SK-N-MC (cell line): ENCODE results near the gene ZNF230.
A peak's percentile ranks its signal among the peaks of the same experiment; 100 is the strongest.

Experiments used
- DNase-seq: peaks from one replicate; pipeline ENCODE4 v3.0.0-alpha.2; 2011; ENCODE audit warnings: low read depth, low spot score
- H3K27ac ChIP-seq: fragments of 200-600 bp; sonication (generic); 2 replicates; pipeline ENCODE4 v1.5.1; 2016; ENCODE audit warnings: mixed run types
- H3K36me3 ChIP-seq: fragments of 200-600 bp; sonication (generic); 2 replicates; pipeline ENCODE4 v1.6.1; 2017; ENCODE audit warnings: antibody characterized with exemption, low read length, mixed read lengths; ENCODE audit not compliant: insufficient read depth
- H3K4me3 ChIP-seq: fragments of 200-600 bp; sonication (generic); 2 replicates; pipeline ENCODE4 v1.5.1; 2016
- H3K9ac ChIP-seq: fragments of 200-600 bp; sonication (generic); 2 replicates; pipeline ENCODE4 v1.8.0; 2017; ENCODE audit warnings: mixed run types, mixed read lengths; ENCODE audit not compliant: insufficient read length
- H3K9me3 ChIP-seq: fragments of 200-600 bp; sonication (generic); 2 replicates; pipeline ENCODE4 v1.6.1; 2017; ENCODE audit warnings: low read depth, mild to moderate bottlenecking, antibody characterized with exemption, low read length, moderate library complexity, mixed read lengths
- EZH2 ChIP-seq: fragments of 200-600 bp; sonication (generic); IDR thresholded peaks from one replicate; pipeline ENCODE4 v1.6.1; 2017; ENCODE audit warnings: antibody characterized with exemption
- FOXP2 ChIP-seq: optimal IDR thresholded peaks from 2 replicates; pipeline ENCODE3; 2011; ENCODE audit warnings: mild to moderate bottlenecking, moderate library complexity; ENCODE audit not compliant: insufficient read depth; ENCODE audit errors: extremely low read length, control extremely low read depth
- POLR2AphosphoS5 ChIP-seq: IDR thresholded peaks from 2 replicates; pipeline ENCODE4 v1.6.1; 2012; ENCODE audit warnings: mild to moderate bottlenecking, low read depth, low read length, borderline replicate concordance

ZNF230 gene

DNA sequence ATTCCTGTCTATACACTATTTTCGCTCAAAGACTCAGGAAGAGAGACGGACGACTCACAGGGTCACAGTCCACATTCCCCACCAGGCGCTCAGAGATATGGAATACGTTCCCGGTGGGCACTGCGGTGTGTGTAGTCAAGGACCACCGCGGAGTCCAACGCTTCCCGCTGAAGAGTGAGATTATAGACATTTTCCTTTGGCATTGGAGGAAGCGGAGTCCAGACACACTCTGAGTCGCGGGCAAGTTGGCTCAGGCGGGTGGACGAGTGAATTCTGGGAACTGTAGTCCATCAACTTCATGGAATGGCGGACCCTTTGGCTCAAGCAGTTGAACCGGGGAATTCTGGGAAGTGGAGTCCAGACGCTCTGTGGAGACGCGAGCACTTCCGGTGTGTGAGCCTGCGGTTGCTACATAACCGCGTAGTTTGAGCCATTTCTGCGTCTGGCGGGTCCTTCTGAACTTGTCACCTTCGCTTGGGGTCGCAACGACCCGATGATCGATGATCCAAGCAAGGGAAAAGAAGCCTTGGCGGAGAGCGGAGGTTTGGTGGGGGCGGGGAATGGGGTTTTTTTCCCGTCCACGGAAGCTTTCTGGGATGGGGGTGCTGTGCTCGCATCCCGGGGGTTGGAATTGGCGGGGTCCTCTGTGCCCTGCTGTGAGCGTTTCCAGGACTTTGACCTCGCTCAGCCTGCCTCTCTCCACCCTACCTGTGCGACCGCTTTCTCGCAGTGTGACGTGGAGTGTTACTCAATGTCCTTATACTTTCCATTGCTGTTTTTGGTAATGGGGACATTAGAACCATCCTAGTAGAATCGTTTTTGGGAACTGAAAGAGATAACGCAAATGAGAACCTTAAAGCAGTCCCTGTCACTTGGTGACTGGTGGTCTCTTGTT lies at the start of gene ZNF230:
Gene ZNF230, plus strand, starts transcription at position 392 of the 895 bp plus-strand sequence. CDS start 4,122 bp downstream, outside the sequence.
- H3K9ac ChIP-seq = peak within 1 kb of the TSS; percentile 78
- peak; percentile 33 for TF ChIP-seq FOXP2
- TF ChIP-seq POLR2AphosphoS5 = peak; percentile 82
- TF ChIP-seq EZH2 = no peak
- peaks cover 19% of the 10 kb centered on the region for H3K36me3 ChIP-seq
- peak within 1 kb of the TSS; percentile 83 for H3K4me3 ChIP-seq
- H3K9me3 ChIP-seq = no peaks in the 10 kb centered on the region
- H3K27ac ChIP-seq = no peak within 1 kb of the TSS
- DNase-seq = peak; percentile 76

DNA sequence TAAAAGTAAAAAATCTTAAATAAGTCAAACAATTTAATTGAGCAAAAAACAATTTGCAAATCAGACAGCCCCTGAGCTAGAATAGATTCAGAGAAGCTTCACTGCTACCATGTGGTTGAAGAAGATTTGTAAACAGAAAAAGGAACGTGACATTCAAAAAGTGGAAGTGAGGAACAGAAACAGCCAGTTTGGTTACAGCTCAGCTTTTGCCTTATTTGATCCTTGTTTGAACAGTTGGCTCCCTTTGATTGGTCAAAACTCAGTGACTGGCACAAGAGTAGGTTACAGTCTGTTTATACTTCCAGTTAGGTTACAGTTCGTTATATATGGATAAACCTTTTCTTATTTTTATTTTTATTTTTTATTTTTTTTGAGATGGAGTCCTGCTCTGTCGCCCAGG lies 45.9 kb upstream of the ZNF230 start:
- Histone ChIP-seq H3K9me3 (no peaks in the 10 kb centered on the region), H3K4me3 (no peak overlapping the region), H3K27ac (no peak overlapping the region), H3K36me3 (no peaks in the 10 kb centered on the region), H3K9ac (no peak overlapping the region)
- DNase-seq = no peak
- no peak for TF ChIP-seq POLR2AphosphoS5
- no peak for TF ChIP-seq EZH2
- no peak for TF ChIP-seq FOXP2

DNA sequence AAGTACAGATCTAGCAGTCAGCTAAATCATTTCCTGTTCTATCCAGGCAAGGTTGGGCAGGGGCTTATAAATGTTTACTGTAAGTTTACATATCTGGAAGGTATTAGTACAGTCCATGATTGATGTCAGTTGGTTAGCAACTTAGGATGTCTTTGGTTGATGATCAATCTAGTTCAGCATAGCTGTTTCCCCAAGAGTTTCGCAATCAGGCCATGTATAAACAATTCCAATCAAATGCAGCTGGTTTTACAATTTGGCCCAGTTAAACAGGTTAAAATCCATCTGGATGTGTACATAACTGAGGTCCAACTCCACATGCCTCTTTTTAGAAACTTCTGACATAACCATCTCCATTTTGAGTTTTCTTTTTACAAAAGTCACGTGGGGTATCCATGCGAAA lies 44.9 kb upstream of the ZNF230 start:
- Histone ChIP-seq H3K4me3 (no peak overlapping the region), H3K9me3 (peaks cover 3% of the 10 kb centered on the region; the same call in 1 of the 2 replicates), H3K27ac (no peak overlapping the region), H3K36me3 (no peaks in the 10 kb centered on the region), H3K9ac (no peak overlapping the region)
- DNase-seq = no peak
- TF ChIP-seq POLR2AphosphoS5 = no peak
- TF ChIP-seq FOXP2 = no peak
- TF ChIP-seq EZH2 = no peak

DNA sequence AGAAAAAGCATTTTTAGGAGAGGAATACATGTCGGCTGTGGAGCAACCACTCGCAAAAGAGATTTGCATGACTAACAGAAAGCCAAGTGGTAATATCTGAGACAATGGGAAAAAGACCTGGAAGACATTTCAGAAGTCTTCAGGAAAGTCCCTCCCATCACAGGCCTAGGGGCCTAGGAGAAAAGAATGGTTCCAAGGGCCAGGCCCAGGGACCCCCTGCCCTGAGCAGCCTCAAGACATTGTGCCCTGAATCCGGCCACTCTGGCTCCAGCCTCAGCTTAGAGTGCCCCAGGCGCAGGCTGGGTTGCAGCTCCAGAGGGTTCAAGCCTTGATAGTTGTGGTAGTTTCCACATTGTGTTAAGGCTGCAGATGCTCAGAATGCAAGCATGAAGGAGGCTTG lies 42.3 kb upstream of the ZNF230 start:
- TF ChIP-seq FOXP2 = no peak
- TF ChIP-seq POLR2AphosphoS5 = no peak
- TF ChIP-seq EZH2 = no peak
- no peak overlapping the region for H3K27ac ChIP-seq
- no peak for DNase-seq
- no peak overlapping the region for H3K9ac ChIP-seq
- H3K9me3 ChIP-seq = peaks cover 17% of the 10 kb centered on the region; the same call in 1 of the 2 replicates
- no peak overlapping the region for H3K4me3 ChIP-seq
- peaks cover 19% of the 10 kb centered on the region for H3K36me3 ChIP-seq

DNA sequence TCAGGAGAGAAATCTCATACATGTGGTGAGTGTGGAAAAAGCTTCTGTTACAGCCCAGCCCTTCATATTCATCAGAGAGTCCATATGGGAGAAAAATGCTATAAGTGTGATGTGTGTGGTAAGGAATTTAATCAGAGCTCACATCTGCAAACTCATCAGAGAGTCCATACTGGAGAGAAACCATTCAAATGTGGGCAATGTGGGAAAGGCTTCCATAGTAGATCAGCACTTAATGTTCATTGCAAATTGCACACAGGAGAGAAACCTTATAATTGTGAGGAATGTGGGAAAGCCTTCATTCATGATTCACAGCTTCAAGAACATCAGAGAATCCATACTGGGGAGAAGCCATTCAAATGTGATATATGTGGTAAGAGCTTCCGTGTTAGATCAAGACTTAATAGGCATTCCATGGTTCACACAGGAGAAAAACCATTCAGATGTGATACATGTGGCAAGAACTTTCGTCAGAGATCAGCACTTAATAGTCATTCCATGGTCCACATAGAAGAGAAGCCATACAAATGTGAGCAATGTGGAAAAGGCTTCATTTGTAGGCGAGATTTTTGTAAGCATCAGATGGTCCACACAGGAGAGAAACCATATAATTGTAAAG lies 36.6 kb upstream of the ZNF230 start:
- TF ChIP-seq POLR2AphosphoS5 (no peak), EZH2 (no peak), FOXP2 (no peak)
- peaks cover 45% of the 10 kb centered on the region for H3K36me3 ChIP-seq
- H3K9me3 ChIP-seq = peaks cover 41% of the 10 kb centered on the region
- no peak overlapping the region for H3K9ac ChIP-seq
- no peak overlapping the region for H3K4me3 ChIP-seq
- DNase-seq = no peak
- no peak overlapping the region for H3K27ac ChIP-seq

DNA sequence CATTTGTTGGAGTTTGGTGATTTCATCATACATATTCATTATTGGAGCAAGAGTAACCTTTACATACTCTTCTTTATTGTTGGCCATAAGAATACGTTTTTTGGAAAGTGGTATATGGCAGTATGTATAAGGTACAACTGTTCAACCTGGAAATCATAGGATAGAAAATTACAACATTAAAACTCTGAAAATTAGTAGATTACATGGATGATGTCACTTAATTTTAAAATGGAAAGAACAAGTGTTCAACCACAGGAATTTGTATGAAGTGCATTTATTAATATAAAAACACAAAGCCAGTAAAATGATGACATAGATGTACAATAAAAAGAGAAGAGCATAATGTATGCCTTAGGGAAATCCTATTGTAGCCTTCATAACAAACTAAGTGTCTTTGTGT lies 26.0 kb upstream of the ZNF230 start:
- TF ChIP-seq POLR2AphosphoS5 (no peak), FOXP2 (no peak), EZH2 (no peak)
- H3K9ac ChIP-seq = no peak overlapping the region
- no peak overlapping the region for H3K27ac ChIP-seq
- no peak for DNase-seq
- H3K36me3 ChIP-seq = no peaks in the 10 kb centered on the region
- H3K4me3 ChIP-seq = no peak overlapping the region
- 0 out of 2 replicates have a peak, but pooled peaks cover 6% of the 10 kb centered on the region for H3K9me3 ChIP-seq

DNA sequence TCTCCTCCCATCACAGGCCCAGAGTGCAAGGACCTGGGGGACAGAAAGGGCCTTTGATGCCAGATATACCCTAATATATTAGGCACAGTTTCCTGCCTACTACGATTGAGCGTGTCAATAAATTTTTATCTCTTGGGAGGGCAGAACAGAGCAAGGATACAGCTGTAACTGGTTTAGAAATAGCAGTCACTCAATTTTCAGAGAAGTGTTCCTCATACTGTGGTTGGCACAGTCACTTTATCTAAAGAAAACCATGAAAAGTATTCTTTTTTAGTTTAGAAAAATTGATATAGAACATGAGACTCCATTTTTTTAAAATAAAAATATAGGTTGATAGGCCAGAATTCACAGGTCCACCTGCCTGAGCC lies 19.2 kb upstream of the ZNF230 start:
- no peak for DNase-seq
- no peak for TF ChIP-seq EZH2
- no peak for TF ChIP-seq POLR2AphosphoS5
- TF ChIP-seq FOXP2 = no peak
- Histone ChIP-seq H3K27ac (no peak overlapping the region), H3K9ac (no peak overlapping the region), H3K36me3 (peaks cover 3% of the 10 kb centered on the region), H3K4me3 (peak overlapping the region; percentile 97), H3K9me3 (no peaks in the 10 kb centered on the region)

DNA sequence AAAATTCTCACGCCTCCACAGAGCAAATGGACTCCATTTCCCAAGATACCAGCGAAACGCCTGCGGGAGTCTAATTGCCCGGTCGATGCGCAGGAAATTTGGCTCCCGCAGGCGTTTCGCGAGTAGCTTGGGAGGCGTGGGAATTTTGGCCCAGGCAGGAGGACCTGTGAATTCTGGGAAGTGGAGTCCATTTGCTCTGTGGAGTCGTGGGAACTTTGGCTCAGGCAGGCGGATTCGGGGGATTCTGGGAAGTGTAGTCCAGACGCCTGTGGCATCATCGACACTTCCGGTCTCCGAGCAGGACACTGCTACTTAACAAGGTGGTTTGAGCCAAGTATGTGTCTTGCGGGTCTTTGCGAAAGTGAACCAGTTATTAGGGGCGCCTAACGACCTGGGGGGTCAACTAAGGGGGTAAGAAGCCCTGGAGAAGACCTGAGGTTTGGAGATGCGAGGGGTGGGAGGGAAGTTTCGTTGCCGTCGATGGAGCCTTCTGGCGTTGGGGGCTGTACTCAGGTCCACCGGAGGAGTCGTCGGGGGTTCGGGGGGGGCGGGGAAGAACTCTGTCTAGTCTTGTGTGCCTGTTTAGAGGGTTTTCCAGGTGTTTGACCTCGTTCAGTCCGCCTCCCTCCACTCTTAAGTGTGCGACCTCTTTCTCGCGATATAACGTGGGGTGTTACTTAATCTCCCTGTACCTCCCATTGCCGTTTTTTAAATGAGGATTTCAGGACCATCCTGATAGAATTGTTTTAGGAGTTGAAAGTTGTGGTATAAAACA lies 18.7 kb upstream of the ZNF230 start, which contains the start of gene ZNF155:
Gene ZNF155, plus strand, starts transcription at position 277 of the 775 bp plus-strand sequence. CDS start 4,356 bp downstream, outside the sequence.
- Histone ChIP-seq H3K9ac (peak within 1 kb of the TSS; percentile 85), H3K27ac (peak within 1 kb of the TSS; percentile 44; the same call in 1 of the 2 replicates), H3K4me3 (peak within 1 kb of the TSS; percentile 97), H3K9me3 (no peaks in the 10 kb centered on the region), H3K36me3 (peaks cover 9% of the 10 kb centered on the region)
- DNase-seq = peak; percentile 90
- TF ChIP-seq FOXP2 = no peak
- peak; percentile 71 for TF ChIP-seq POLR2AphosphoS5
